GM23338 (cell line): ENCODE results near the gene ADAMTS15. TPM values are rescaled to one million over a fixed set of nuclear protein-coding genes. Genes with fewer than 3 reads are reported as not detected.

Experiments used
- ATAC-seq: fragments of 200-7000 bp; cut with Tn5 transposase; 3 replicates; pipeline ENCODE4 v1.9.1; 2020
- DNase-seq: peaks from one replicate; pipeline ENCODE4 v3.0.0-alpha.2; 2015; ENCODE audit warnings: low spot score
- H2AFZ ChIP-seq: fragments of 200-600 bp; sonication (generic); 2 replicates; pipeline ENCODE4 v1.8.0; 2016; ENCODE audit warnings: antibody characterized with exemption, mild to moderate bottlenecking, moderate library complexity
- H3F3A ChIP-seq: fragments of 200-600 bp; sonication (generic); replicated peaks from 2 replicates; pipeline ENCODE4 v1.8.0; 2017; ENCODE audit warnings: antibody characterized with exemption, mixed run types, low read depth
- H3K27ac ChIP-seq: fragments of 200-600 bp; sonication (generic); 2 replicates; pipeline ENCODE4 v1.6.1; 2016; ENCODE audit warnings: low read depth
- H3K27me3 ChIP-seq: fragments of 200-600 bp; sonication (generic); 2 replicates; pipeline ENCODE4 v1.8.0; 2016; ENCODE audit warnings: mild to moderate bottlenecking, mixed run types, moderate library complexity; ENCODE audit not compliant: insufficient read depth
- H3K36me3 ChIP-seq: fragments of 200-600 bp; sonication (generic); 2 replicates; pipeline ENCODE4 v1.8.0; 2016; ENCODE audit warnings: mild to moderate bottlenecking; ENCODE audit not compliant: insufficient read depth
- H3K4me1 ChIP-seq: fragments of 200-600 bp; sonication (generic); 2 replicates; pipeline ENCODE4 v1.8.0; 2016; ENCODE audit warnings: mild to moderate bottlenecking, moderate library complexity; ENCODE audit not compliant: insufficient read depth
- H3K4me2 ChIP-seq: fragments of 200-600 bp; sonication (generic); 2 replicates; pipeline ENCODE4 v1.7.1; 2017; ENCODE audit warnings: mixed run types
- H3K4me3 ChIP-seq: fragments of 200-600 bp; sonication (generic); 2 replicates; pipeline ENCODE4 v1.6.1; 2016; ENCODE audit warnings: mixed run types
- H3K79me2 ChIP-seq: fragments of 200-600 bp; sonication (generic); replicated peaks from 2 replicates; pipeline ENCODE4 v1.8.0; 2017; ENCODE audit warnings: mild to moderate bottlenecking; ENCODE audit not compliant: insufficient read depth
- H3K9me2 ChIP-seq: fragments of 200-600 bp; sonication (generic); 2 replicates; pipeline ENCODE4 v1.8.0; 2017; ENCODE audit not compliant: insufficient read depth
- H4K20me1 ChIP-seq: fragments of 200-600 bp; sonication (generic); replicated peaks from 2 replicates; pipeline ENCODE4 v1.8.0; 2017; ENCODE audit warnings: mild to moderate bottlenecking; ENCODE audit not compliant: insufficient read depth
- H3K27ac Mint-ChIP-seq: 2 replicates; pipeline ENCODE4 v1.8.0; 2020; ENCODE audit warnings: inconsistent platforms, mild to moderate bottlenecking, moderate library complexity, mixed read lengths
- H3K27me3 Mint-ChIP-seq: 3 replicates; pipeline ENCODE4 v1.8.0; 2022; ENCODE audit warnings: low read depth, mild to moderate bottlenecking, moderate library complexity, mixed read lengths, inconsistent platforms; ENCODE audit not compliant: insufficient read depth, poor library complexity
- H3K36me3 Mint-ChIP-seq: 3 replicates; pipeline ENCODE4 v1.8.0; 2021; ENCODE audit warnings: low read depth, mild to moderate bottlenecking, inconsistent platforms, moderate library complexity, mixed read lengths
- H3K4me1 Mint-ChIP-seq: 3 replicates; pipeline ENCODE4 v1.8.0; 2020; ENCODE audit warnings: mild to moderate bottlenecking, inconsistent platforms, mixed read lengths
- H3K4me3 Mint-ChIP-seq: 3 replicates; pipeline ENCODE4 v1.8.0; 2021; ENCODE audit warnings: moderate library complexity, mild to moderate bottlenecking, inconsistent platforms, mixed read lengths
- H3K9me3 Mint-ChIP-seq: 3 replicates; pipeline ENCODE4 v1.8.0; 2020; ENCODE audit warnings: moderate library complexity, mild to moderate bottlenecking, inconsistent platforms, mixed read lengths
- EZH2 ChIP-seq: fragments of 200-600 bp; sonication (generic); IDR thresholded peaks from one replicate; pipeline ENCODE4 v1.8.0; 2017; ENCODE audit warnings: antibody characterized with exemption, mild to moderate bottlenecking, low read depth; ENCODE audit not compliant: unreplicated experiment
- EZH2phosphoT487 ChIP-seq: fragments of 200-600 bp; sonication (generic); IDR thresholded peaks from one replicate; pipeline ENCODE4 v1.8.1; 2018; ENCODE audit warnings: antibody characterized with exemption; ENCODE audit not compliant: unreplicated experiment
- JUNB ChIP-seq: IDR thresholded peaks from one replicate; pipeline ENCODE4 v1.6.1; 2016; ENCODE audit warnings: antibody characterized with exemption; ENCODE audit not compliant: unreplicated experiment
- NANOG ChIP-seq: IDR thresholded peaks from 2 replicates; pipeline ENCODE4 v1.6.1; 2016; ENCODE audit warnings: antibody characterized with exemption, borderline replicate concordance
- POLR2AphosphoS5 ChIP-seq: IDR thresholded peaks from 2 replicates; pipeline ENCODE4 v1.6.1; 2016; ENCODE audit warnings: antibody characterized with exemption, low read depth
- STAT1 ChIP-seq: IDR thresholded peaks from one replicate; pipeline ENCODE4 v1.6.1; 2016; ENCODE audit warnings: antibody characterized with exemption; ENCODE audit not compliant: unreplicated experiment
- ZNF114 ChIP-seq: fragments of 250-450 bp; sonication (Bioruptor Pico); IDR thresholded peaks from 2 replicates; pipeline ENCODE4 v1.5.0; 2020; ENCODE audit warnings: mild to moderate bottlenecking, moderate library complexity
- polyA plus RNA-seq: library from polyadenylated mRNA; unstranded; fragments of >200 nt; fragmentation: Nextera tagmentation; extraction: Ambion mirVana; gene quantifications from 2 replicates; pipeline ENCODE4 v1.2.1, GENCODE V29; 2016
- total RNA-seq: library from RNA; depleted of rRNA; stranded (reverse); fragments of >200 nt; shearing (Covaris generic); gene quantifications from 2 replicates; pipeline ENCODE4 v1.2.3, GENCODE V29; 2014
- TF ChIP-seq, protein P1 (sequence below): IDR thresholded peaks from one replicate; pipeline ENCODE4 v1.6.1; 2018; ENCODE audit warnings: antibody characterized with exemption; ENCODE audit not compliant: unreplicated experiment
- TF ChIP-seq, protein P2 (sequence below), 2 experiments: fragments of 200-600 bp in 1 of 2; sonication (generic) in 1 of 2; conservative IDR thresholded peaks; 2 replicates each; pipeline versions ENCODE4 v1.5.1 to v1.6.1; 2016 to 2017; ENCODE audit warnings: antibody characterized with exemption in 2 of 2, low read depth in 2 of 2, mild to moderate bottlenecking in 2 of 2, moderate library complexity in 1 of 2

Gene ADAMTS15
- total and polyA plus RNA-seq, 2 experiments from 2014 or later: 0.42 to 5.6 TPM

DNA sequence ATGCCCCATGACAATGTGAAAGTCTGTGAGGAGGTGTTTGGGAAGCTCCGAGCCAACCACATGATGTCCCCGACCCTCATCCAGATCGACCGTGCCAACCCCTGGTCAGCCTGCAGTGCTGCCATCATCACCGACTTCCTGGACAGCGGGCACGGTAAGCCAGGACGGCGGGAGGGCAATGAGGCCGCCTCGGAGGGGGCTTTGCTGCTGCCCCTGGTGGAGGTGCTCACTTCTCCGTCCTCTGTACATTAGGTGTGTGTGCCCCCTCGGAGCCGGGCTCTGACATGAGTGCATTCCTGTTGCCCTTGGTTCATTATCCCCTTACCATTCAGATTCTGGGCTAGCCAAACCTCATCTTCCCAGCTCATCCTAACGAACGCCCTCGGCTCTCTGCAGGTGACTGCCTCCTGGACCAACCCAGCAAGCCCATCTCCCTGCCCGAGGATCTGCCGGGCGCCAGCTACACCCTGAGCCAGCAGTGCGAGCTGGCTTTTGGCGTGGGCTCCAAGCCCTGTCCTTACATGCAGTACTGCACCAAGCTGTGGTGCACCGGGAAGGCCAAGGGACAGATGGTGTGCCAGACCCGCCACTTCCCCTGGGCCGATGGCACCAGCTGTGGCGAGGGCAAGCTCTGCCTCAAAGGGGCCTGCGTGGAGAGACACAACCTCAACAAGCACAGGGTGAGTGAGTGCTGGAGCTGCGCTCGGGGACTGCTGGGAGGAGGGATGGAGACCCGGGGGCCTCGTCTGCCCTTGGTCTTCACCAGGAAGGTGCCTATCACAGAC lies 13.8 kb downstream of the ADAMTS15 start:
- H3K4me3 ChIP-seq: no peak overlapping the region
- Mint-ChIP-seq H3K4me3 (no peak overlapping the region), H3K4me1 (no peaks in the 10 kb centered on the region), H3K9me3 (no peaks in the 10 kb centered on the region), H3K27me3 (peaks cover 2% of the 10 kb centered on the region), H3K27ac (no peak overlapping the region), H3K36me3 (no peaks in the 10 kb centered on the region)
- H3K27ac ChIP-seq: no peak overlapping the region
- no peak for DNase-seq
- no peaks in the 10 kb centered on the region for H3K36me3 ChIP-seq
- H3K4me2 ChIP-seq: no peak overlapping the region
- H3F3A ChIP-seq: 0 out of 2 replicates have a peak, but pooled peaks cover 3% of the 10 kb centered on the region
- no peak overlapping the region for H2AFZ ChIP-seq
- H3K9me2 ChIP-seq: no peaks in the 10 kb centered on the region
- H3K4me1 ChIP-seq: no peaks in the 10 kb centered on the region
- no peak for TF ChIP-seq EZH2phosphoT487
- TF ChIP-seq, protein P1, sequence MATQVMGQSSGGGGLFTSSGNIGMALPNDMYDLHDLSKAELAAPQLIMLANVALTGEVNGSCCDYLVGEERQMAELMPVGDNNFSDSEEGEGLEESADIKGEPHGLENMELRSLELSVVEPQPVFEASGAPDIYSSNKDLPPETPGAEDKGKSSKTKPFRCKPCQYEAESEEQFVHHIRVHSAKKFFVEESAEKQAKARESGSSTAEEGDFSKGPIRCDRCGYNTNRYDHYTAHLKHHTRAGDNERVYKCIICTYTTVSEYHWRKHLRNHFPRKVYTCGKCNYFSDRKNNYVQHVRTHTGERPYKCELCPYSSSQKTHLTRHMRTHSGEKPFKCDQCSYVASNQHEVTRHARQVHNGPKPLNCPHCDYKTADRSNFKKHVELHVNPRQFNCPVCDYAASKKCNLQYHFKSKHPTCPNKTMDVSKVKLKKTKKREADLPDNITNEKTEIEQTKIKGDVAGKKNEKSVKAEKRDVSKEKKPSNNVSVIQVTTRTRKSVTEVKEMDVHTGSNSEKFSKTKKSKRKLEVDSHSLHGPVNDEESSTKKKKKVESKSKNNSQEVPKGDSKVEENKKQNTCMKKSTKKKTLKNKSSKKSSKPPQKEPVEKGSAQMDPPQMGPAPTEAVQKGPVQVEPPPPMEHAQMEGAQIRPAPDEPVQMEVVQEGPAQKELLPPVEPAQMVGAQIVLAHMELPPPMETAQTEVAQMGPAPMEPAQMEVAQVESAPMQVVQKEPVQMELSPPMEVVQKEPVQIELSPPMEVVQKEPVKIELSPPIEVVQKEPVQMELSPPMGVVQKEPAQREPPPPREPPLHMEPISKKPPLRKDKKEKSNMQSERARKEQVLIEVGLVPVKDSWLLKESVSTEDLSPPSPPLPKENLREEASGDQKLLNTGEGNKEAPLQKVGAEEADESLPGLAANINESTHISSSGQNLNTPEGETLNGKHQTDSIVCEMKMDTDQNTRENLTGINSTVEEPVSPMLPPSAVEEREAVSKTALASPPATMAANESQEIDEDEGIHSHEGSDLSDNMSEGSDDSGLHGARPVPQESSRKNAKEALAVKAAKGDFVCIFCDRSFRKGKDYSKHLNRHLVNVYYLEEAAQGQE: no peak
- TF ChIP-seq EZH2: no peak
- H3K27me3 ChIP-seq: no peaks in the 10 kb centered on the region
- no peaks in the 10 kb centered on the region for H4K20me1 ChIP-seq
- no peaks in the 10 kb centered on the region for H3K79me2 ChIP-seq
- ATAC-seq: no peak

DNA sequence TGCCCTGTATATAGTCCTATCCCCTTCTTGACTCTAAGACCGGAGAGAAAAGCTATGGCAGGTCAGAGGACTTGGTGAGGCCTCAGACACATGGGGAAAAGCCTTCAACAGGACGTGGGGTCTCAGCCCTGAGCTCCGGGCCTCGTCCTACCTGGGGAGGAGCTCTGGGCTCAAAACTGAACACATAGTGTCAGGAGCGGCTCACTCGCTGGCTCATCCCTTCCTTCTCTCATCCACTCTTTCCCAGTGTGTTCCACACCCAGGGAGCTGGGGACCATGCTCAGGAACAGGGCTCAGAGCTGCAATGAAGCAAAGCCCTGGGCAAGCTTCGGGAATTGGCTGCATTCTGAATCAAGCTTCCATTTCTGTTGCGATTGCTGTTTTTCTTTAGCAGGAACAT lies 14.5 kb downstream of the ADAMTS15 start:
- DNase-seq: no peak
- no peaks in the 10 kb centered on the region for H3K4me1 Mint-ChIP-seq
- Histone ChIP-seq H3K4me2 (no peak overlapping the region), H3F3A (0 out of 2 replicates have a peak, but pooled peaks cover 3% of the 10 kb centered on the region), H2AFZ (no peak overlapping the region), H3K27ac (no peak overlapping the region), H3K4me1 (no peaks in the 10 kb centered on the region), H3K9me2 (no peaks in the 10 kb centered on the region), H3K27me3 (no peaks in the 10 kb centered on the region), H3K36me3 (no peaks in the 10 kb centered on the region), H3K79me2 (no peaks in the 10 kb centered on the region), H3K4me3 (no peak overlapping the region), H4K20me1 (no peaks in the 10 kb centered on the region)
- H3K27ac Mint-ChIP-seq: no peak overlapping the region
- no peaks in the 10 kb centered on the region for H3K9me3 Mint-ChIP-seq
- no peak overlapping the region for H3K4me3 Mint-ChIP-seq
- H3K27me3 Mint-ChIP-seq: peaks cover 2% of the 10 kb centered on the region
- no peaks in the 10 kb centered on the region for H3K36me3 Mint-ChIP-seq
- ATAC-seq: no peak
- TF ChIP-seq ZNF114 (CRISPR knock-in tag) (no peak), EZH2 (no peak), STAT1 (no peak), POLR2AphosphoS5 (no peak), NANOG (no peak), EZH2phosphoT487 (no peak), JUNB (no peak)
- TF ChIP-seq, protein P2, sequence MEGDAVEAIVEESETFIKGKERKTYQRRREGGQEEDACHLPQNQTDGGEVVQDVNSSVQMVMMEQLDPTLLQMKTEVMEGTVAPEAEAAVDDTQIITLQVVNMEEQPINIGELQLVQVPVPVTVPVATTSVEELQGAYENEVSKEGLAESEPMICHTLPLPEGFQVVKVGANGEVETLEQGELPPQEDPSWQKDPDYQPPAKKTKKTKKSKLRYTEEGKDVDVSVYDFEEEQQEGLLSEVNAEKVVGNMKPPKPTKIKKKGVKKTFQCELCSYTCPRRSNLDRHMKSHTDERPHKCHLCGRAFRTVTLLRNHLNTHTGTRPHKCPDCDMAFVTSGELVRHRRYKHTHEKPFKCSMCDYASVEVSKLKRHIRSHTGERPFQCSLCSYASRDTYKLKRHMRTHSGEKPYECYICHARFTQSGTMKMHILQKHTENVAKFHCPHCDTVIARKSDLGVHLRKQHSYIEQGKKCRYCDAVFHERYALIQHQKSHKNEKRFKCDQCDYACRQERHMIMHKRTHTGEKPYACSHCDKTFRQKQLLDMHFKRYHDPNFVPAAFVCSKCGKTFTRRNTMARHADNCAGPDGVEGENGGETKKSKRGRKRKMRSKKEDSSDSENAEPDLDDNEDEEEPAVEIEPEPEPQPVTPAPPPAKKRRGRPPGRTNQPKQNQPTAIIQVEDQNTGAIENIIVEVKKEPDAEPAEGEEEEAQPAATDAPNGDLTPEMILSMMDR (conservative IDR thresholded peaks at IDR 0.05; ENCODE audit: low read depth in 2 of 2): no peak
- TF ChIP-seq, protein P1: no peak
